ENCODE data around the gene CSNK2B. TPM values are rescaled to one million over a fixed set of nuclear protein-coding genes. Genes with fewer than 3 reads are reported as not detected.

The CSNK2B gene
- total and polyA plus RNA-seq, 10 of the 15 experiments (the other 5 are each of a cell fraction or from before 2014, with no cell fraction given): 56.3 to 405 (median 286) TPM

DNA sequence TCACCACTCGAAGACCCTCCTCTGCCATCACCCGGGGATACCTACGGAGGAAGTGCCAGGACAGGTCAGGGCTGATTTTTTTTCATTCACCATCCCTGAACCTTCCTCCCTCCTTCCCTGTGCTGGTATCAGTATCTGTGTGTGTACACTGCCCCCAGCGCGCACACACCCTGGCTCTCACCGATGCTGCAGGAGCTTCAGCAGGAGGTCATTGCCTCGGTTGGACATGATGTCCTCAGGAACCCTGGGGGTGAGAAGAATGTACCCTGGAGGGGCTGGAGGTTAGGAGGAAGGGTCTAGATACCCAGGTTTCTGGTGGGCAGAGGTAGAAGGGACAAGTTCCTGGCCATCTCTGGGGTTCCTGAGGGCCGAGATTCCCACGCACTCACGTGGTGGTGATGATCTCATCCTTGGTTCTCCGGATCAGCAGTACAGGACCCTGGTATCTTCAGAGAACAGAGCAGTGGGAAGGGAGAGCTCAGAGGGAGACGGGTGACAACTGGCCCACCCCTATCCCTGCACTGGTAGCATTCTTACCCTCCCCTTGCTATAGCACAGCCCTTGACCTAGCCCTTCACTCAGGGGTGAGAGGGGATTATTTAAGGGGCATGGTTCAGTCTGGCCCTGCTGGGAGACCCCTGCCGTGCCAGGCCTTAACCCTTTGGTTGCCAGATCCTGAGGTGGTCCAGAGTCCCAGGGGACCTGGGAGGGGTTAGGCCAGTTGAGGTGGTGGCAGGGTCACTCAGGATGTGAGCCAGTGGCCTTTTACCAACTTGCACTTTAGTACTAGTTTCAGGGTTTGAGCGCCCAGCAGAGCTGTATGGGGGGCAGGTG is 22.2 kb downstream of the CSNK2B start:
- Histone ChIP-seq H3K36me3 (ENCODE audit: control insufficient read depth in 2 of 2, insufficient read depth in 2 of 2, low read length in 1 of 2) (peaks cover 7 to 35% of the 10 kb centered on the region in 2 experiments; a peak in 3 of 4 replicates), H3K79me2 (ENCODE audit: control insufficient read depth, insufficient read depth, low read length) (no peaks in the 10 kb centered on the region), H2AFZ (ENCODE audit: control insufficient read depth, low read depth, low read length) (no peak overlapping the region), H3K27ac (ENCODE audit: control insufficient read depth, insufficient read depth) (no peak overlapping the region), H4K20me1 (ENCODE audit: control insufficient read depth, insufficient read depth) (no peaks in the 10 kb centered on the region), H3K4me1 (ENCODE audit: control insufficient read depth, insufficient read depth, low read length) (no peaks in the 10 kb centered on the region), H3K9me3 (replicated peaks; ENCODE audit: control insufficient read depth, insufficient read depth, low read length) (no peaks in the 10 kb centered on the region), H3K27me3 (replicated peaks in 1 of 2; ENCODE audit: control insufficient read depth in 2 of 2, insufficient read depth in 2 of 2, low read length in 1 of 2) (no peaks in the 10 kb centered on the region), H3K4me3 (no peak overlapping the region), H3K4me2 (ENCODE audit: control insufficient read depth, insufficient read depth) (no peak overlapping the region), H3K9ac (ENCODE audit: control insufficient read depth, insufficient read depth, low read length) (no peak overlapping the region)
- intact Hi-C loops (cut with micrococcal nuclease; ENCODE audit: unreplicated experiment): no loop called here
- POLR2A ChIA-PET: no interaction called here
- no peak for TF ChIP-seq CREB1 (IDR thresholded peaks at IDR 0.05; ENCODE audit: low read depth)
- no peak for TF ChIP-seq JUND (IDR thresholded peaks at IDR 0.05; ENCODE audit: low read depth, low read length)
- no peak for TF ChIP-seq BMI1 (IDR thresholded peaks at IDR 0.05; ENCODE audit: borderline replicate concordance)
- TF ChIP-seq ZZZ3 (IDR thresholded peaks at IDR 0.05; ENCODE audit: control insufficient read depth, insufficient read length, low read depth): no peak
- TF ChIP-seq HCFC1 (IDR thresholded peaks at IDR 0.05; ENCODE audit: low read length): no peak
- no peak for TF ChIP-seq YBX1 (IDR thresholded peaks at IDR 0.05)
- TF ChIP-seq GATAD2B (conservative IDR thresholded peaks at IDR 0.05; ENCODE audit: low read depth): no peak
- TF ChIP-seq, protein P1, sequence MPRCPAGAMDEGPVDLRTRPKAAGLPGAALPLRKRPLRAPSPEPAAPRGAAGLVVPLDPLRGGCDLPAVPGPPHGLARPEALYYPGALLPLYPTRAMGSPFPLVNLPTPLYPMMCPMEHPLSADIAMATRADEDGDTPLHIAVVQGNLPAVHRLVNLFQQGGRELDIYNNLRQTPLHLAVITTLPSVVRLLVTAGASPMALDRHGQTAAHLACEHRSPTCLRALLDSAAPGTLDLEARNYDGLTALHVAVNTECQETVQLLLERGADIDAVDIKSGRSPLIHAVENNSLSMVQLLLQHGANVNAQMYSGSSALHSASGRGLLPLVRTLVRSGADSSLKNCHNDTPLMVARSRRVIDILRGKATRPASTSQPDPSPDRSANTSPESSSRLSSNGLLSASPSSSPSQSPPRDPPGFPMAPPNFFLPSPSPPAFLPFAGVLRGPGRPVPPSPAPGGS (IDR thresholded peaks at IDR 0.05; ENCODE audit: borderline replicate concordance, insufficient read depth, low read depth, low read length, poor library complexity, severe bottlenecking): no peak
- TF ChIP-seq, protein P2, sequence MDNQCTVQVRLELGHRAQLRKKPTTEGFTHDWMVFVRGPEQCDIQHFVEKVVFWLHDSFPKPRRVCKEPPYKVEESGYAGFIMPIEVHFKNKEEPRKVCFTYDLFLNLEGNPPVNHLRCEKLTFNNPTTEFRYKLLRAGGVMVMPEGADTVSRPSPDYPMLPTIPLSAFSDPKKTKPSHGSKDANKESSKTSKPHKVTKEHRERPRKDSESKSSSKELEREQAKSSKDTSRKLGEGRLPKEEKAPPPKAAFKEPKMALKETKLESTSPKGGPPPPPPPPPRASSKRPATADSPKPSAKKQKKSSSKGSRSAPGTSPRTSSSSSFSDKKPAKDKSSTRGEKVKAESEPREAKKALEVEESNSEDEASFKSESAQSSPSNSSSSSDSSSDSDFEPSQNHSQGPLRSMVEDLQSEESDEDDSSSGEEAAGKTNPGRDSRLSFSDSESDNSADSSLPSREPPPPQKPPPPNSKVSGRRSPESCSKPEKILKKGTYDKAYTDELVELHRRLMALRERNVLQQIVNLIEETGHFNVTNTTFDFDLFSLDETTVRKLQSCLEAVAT (IDR thresholded peaks at IDR 0.05): no peak
- TF ChIP-seq RUNX3 (IDR thresholded peaks at IDR 0.05; ENCODE audit: low read length): no peak
- FAIRE-seq: no peak
- RAD21 ChIA-PET (ENCODE audit: unreplicated experiment): no interaction called here
- 84% methylated on average over 14 of the region's 14 CpGs for WGBS (ENCODE audit: insufficient coverage, insufficient replicate concordance, low lambda C conversion rate, missing lambda C conversion rate)
- DNase-seq (ENCODE audit: low read depth, low spot score): no peak
- in situ Hi-C loops (cut with MboI): no loop called here
- CTCF ChIA-PET: interaction anchor here (1.1 kb wide), 1 partner anchor 190 kb away, joined by 3 read pairs; no protein-coding TSS in a partner anchor
- no peak for ATAC-seq
- BruUV-seq (replicated peaks): no TSS peak
- SMC1A ChIA-PET (ENCODE audit: uncharacterized antibody, unreplicated experiment): interaction anchor here (0.6 kb wide), 1 partner anchor 42 kb away, joined by 3 read pairs; no protein-coding TSS in a partner anchor
